Osteoblast (primary cell): ENCODE data around the gene LCN10. TPM values are rescaled to one million over a fixed set of nuclear protein-coding genes. Genes with fewer than 3 reads are reported as not detected.

ENCODE experiments used
- DNase-seq: peaks from one replicate; pipeline ENCODE4 v3.0.0; 2011; ENCODE audit warnings: low spot score, mixed read lengths; ENCODE audit not compliant: insufficient read length; ENCODE audit errors: missing footprints
- H2AFZ ChIP-seq: 2 replicates; pipeline ENCODE4 v1.6.0; 2011; ENCODE audit warnings: mild to moderate bottlenecking, low read length
- H3K27ac ChIP-seq: 2 replicates; pipeline ENCODE4 v1.5.1; 2011; ENCODE audit warnings: mild to moderate bottlenecking, low read depth, low read length, moderate library complexity
- H3K27me3 ChIP-seq: 2 replicates; pipeline ENCODE4 v1.6.0; 2012; ENCODE audit warnings: mild to moderate bottlenecking, control low read depth, inconsistent platforms, low read length, moderate library complexity; ENCODE audit not compliant: insufficient read depth
- H3K36me3 ChIP-seq: 2 replicates; pipeline ENCODE4 v1.5.1; 2011; ENCODE audit warnings: mild to moderate bottlenecking, low read length, control low read depth, moderate library complexity; ENCODE audit not compliant: insufficient read depth
- H3K4me1 ChIP-seq: 2 replicates; pipeline ENCODE4 v1.5.1; 2011; ENCODE audit warnings: mild to moderate bottlenecking, low read length, control low read depth, moderate library complexity; ENCODE audit not compliant: insufficient read depth
- H3K4me2 ChIP-seq: 2 replicates; pipeline ENCODE4 v1.6.0; 2011; ENCODE audit warnings: mild to moderate bottlenecking, low read length; ENCODE audit not compliant: insufficient read depth
- H3K4me3 ChIP-seq: fragments of 200-600 bp; sonication (generic); 3 replicates; pipeline ENCODE4 v1.5.1; 2012; ENCODE audit warnings: mild to moderate bottlenecking, low read length, inconsistent platforms; ENCODE audit not compliant: insufficient read depth
- H3K79me2 ChIP-seq: 2 replicates; pipeline ENCODE4 v1.6.0; 2012; ENCODE audit warnings: mild to moderate bottlenecking, low read length, control low read depth, inconsistent platforms; ENCODE audit not compliant: insufficient read depth
- H3K9me3 ChIP-seq: 2 replicates; pipeline ENCODE4 v1.5.1; 2011; ENCODE audit warnings: low read depth, low read length, control low read depth
- H4K20me1 ChIP-seq: 2 replicates; pipeline ENCODE4 v1.6.0; 2012; ENCODE audit warnings: mild to moderate bottlenecking, low read length, control low read depth; ENCODE audit not compliant: insufficient read depth
- CTCF ChIP-seq: IDR thresholded peaks from 2 replicates; pipeline ENCODE4 v1.5.1; 2011; ENCODE audit warnings: mild to moderate bottlenecking, low read depth, low read length, moderate library complexity; ENCODE audit errors: extremely low read depth
- total RNA-seq: library from RNA; depleted of rRNA; stranded (reverse); fragments of >200 nt; gene quantifications from 2 replicates; pipeline ENCODE4 v1.2.3, GENCODE V29; 2012

LCN10 gene
- total RNA-seq, 1 donor, result not detected

- Histone ChIP-seq H3K4me2 (no peak overlapping the region), H3K4me1 (peaks cover 7% of the 10 kb centered on the region), H3K27me3 (peaks cover 37% of the 10 kb centered on the region), H4K20me1 (no peaks in the 10 kb centered on the region), H3K4me3 (no peak overlapping the region), H3K27ac (no peak overlapping the region), H3K9me3 (no peaks in the 10 kb centered on the region), H2AFZ (no peak overlapping the region), H3K36me3 (no peaks in the 10 kb centered on the region), H3K79me2 (no peaks in the 10 kb centered on the region)
- TF ChIP-seq CTCF, result no peak
- DNase-seq, result no peak
Observed at GRCh38 chr9:136743639-136744211, 985 bp upstream of the LCN10 start.

GRCh38 chr9:136741883-136742571, 713 bp downstream of the LCN10 start:
- Histone ChIP-seq H3K4me2 (no peak overlapping the region), H3K79me2 (no peaks in the 10 kb centered on the region), H3K9me3 (no peaks in the 10 kb centered on the region), H3K4me3 (no peak overlapping the region), H3K27ac (no peak overlapping the region), H3K27me3 (peaks cover 37% of the 10 kb centered on the region), H2AFZ (no peak overlapping the region), H3K4me1 (peaks cover 7% of the 10 kb centered on the region), H4K20me1 (no peaks in the 10 kb centered on the region), H3K36me3 (no peaks in the 10 kb centered on the region)
- TF ChIP-seq CTCF, result no peak
- no peak for DNase-seq

- no peak overlapping the region for H3K4me2 ChIP-seq
- peaks cover 37% of the 10 kb centered on the region for H3K27me3 ChIP-seq
- H2AFZ ChIP-seq, result no peak overlapping the region
- H3K4me3 ChIP-seq, result no peak overlapping the region
- H3K36me3 ChIP-seq, result no peaks in the 10 kb centered on the region
- no peaks in the 10 kb centered on the region for H3K9me3 ChIP-seq
- H3K27ac ChIP-seq, result no peak overlapping the region
- TF ChIP-seq CTCF, result no peak
- peaks cover 7% of the 10 kb centered on the region for H3K4me1 ChIP-seq
- H3K79me2 ChIP-seq, result no peaks in the 10 kb centered on the region
- DNase-seq, result peak; percentile 92
- no peaks in the 10 kb centered on the region for H4K20me1 ChIP-seq
Observed at GRCh38 chr9:136740971-136741882, 1.5 kb downstream of the LCN10 start.

GRCh38 chr9:136740491-136740890, 2.2 kb downstream of the LCN10 start:
- TF ChIP-seq CTCF, result no peak
- Histone ChIP-seq H3K27me3 (peaks cover 37% of the 10 kb centered on the region), H3K9me3 (no peaks in the 10 kb centered on the region), H3K79me2 (no peaks in the 10 kb centered on the region), H3K4me2 (no peak overlapping the region), H3K36me3 (no peaks in the 10 kb centered on the region), H3K27ac (no peak overlapping the region), H3K4me3 (no peak overlapping the region), H2AFZ (no peak overlapping the region), H3K4me1 (peaks cover 7% of the 10 kb centered on the region), H4K20me1 (no peaks in the 10 kb centered on the region)
- DNase-seq, result peak; percentile 86
